AG09309 (cell line): ENCODE measurements around the gene FAM237B.
A peak's percentile ranks its signal among the peaks of the same experiment; 100 is the strongest.
"Not testable (repeated sequence)": the region's sequence is repeated elsewhere in the genome, so short reads cannot be mapped to it uniquely, and the experiment has no call there.

Source experiments
- DNase-seq: peaks from one replicate; pipeline ENCODE4 v3.0.0-alpha.2; 2010; ENCODE audit warnings: low read depth
- H3K4me3 ChIP-seq: 2 replicates; pipeline ENCODE4 v1.5.1; 2011; ENCODE audit warnings: mild to moderate bottlenecking, low read depth, low read length, moderate library complexity; ENCODE audit not compliant: control insufficient read depth
- TF ChIP-seq, protein P1 (sequence below): IDR thresholded peaks from 2 replicates; pipeline ENCODE4 v1.5.1; 2011; ENCODE audit warnings: mild to moderate bottlenecking, low read depth, low read length, inconsistent platforms; ENCODE audit not compliant: insufficient read depth, control insufficient read depth; ENCODE audit errors: missing control alignments

FAM237B gene

DNA sequence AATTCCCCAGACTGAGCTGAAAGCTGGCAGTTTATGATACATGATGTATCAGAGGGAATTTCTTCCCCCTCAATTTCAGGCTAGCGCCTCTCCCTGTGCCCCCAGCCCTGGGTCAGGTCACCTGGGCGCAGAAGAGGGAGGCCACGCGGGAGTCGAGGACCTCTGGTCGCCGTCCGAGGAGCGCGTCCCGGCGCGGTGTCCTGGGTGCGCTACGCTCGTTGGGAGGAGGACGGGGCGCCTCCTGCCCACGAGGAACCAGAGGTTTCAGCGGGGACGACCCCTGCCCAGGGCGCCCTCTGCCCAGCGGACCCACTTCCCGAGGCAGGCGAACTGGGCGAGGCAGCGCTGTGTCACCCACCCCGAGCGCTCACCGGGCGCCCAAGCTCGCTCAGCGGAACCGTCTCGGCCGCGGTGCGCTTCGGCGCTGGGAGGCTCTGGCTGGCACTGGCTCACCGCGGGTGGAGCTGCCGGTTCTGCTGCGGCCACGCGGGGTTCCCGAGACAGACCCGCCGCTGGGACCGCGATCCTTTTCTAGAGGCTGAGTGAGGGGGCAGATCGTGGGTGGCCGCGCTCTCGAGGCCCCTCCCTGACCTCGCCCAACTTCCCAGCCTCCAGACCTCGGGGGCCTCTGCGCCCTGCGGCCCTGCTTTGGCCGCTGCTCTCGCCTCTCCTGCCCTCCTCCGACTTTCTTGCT is at the start of gene FAM237B:
Gene FAM237B, minus strand, starts transcription at position 504 of the 694 bp plus-strand sequence. CDS start 1,556 bp downstream, outside the sequence.
- TF ChIP-seq, protein P1, sequence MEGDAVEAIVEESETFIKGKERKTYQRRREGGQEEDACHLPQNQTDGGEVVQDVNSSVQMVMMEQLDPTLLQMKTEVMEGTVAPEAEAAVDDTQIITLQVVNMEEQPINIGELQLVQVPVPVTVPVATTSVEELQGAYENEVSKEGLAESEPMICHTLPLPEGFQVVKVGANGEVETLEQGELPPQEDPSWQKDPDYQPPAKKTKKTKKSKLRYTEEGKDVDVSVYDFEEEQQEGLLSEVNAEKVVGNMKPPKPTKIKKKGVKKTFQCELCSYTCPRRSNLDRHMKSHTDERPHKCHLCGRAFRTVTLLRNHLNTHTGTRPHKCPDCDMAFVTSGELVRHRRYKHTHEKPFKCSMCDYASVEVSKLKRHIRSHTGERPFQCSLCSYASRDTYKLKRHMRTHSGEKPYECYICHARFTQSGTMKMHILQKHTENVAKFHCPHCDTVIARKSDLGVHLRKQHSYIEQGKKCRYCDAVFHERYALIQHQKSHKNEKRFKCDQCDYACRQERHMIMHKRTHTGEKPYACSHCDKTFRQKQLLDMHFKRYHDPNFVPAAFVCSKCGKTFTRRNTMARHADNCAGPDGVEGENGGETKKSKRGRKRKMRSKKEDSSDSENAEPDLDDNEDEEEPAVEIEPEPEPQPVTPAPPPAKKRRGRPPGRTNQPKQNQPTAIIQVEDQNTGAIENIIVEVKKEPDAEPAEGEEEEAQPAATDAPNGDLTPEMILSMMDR, result no peak
- H3K4me3 ChIP-seq, result peak within 1 kb of the TSS; percentile 37
- no peak for DNase-seq

DNA sequence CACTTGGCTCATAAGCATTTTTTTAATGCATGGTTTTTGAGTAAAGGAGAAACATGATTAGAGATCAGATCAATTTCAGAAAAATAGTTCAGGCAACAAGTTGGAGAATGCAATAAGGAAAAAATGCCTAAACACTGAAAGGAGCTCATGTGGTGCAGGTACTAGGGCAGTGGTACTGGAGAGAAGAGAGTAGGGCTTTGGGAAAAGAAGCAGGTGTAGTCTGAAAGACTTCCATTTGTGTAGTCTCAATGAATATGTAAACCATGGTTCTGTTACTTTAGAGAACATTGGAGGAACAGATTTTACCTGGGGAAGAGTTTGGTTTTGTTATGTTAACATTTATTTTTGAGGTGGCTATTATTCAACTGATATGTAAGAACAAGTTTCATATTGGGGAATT is 30.9 kb upstream of the FAM237B start:
- TF ChIP-seq, protein P1, result no peak
- DNase-seq, result no peak
- H3K4me3 ChIP-seq, result no peak overlapping the region

DNA sequence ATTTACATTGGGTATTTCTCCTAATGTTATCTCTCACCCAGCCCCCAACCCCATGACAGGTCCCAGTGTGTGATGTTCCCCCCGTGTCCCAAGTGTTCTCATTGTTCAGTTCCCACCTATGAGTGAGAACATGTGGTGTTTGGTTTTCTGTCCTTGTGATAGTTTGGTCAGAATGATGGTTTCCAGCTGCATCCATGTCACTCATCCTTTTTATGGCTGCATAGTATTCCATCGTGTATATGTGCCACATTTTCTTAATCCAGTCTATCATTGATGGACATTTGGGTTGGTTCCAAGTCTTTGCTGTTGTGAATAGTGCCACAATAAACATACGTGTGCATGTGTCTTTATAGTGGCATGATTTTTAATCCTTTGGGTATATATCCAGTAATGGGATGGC is 28.9 kb upstream of the FAM237B start:
- not testable (repeated sequence) for H3K4me3 ChIP-seq, DNase-seq

DNA sequence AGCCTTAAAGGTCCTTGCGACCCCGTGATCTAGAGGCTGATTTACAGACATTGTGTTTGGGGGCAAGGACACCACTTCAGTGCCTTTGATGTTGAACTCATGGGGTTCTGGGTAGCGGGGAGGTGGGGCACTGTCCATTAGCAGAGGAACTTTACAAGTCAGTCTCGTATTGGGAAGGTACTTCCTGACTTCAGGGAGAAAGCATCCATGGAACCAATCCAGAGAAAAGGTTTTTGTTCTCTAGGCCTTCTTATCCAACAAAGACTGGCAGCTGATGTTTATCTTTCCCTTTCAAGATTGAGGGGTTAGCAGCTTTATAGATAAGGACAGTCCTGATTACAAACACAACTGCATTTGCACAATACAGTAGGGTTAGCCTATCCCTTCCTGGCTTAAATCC is 28.2 kb upstream of the FAM237B start:
- DNase-seq, result no peak
- TF ChIP-seq, protein P1, result no peak
- H3K4me3 ChIP-seq, result no peak overlapping the region

DNA sequence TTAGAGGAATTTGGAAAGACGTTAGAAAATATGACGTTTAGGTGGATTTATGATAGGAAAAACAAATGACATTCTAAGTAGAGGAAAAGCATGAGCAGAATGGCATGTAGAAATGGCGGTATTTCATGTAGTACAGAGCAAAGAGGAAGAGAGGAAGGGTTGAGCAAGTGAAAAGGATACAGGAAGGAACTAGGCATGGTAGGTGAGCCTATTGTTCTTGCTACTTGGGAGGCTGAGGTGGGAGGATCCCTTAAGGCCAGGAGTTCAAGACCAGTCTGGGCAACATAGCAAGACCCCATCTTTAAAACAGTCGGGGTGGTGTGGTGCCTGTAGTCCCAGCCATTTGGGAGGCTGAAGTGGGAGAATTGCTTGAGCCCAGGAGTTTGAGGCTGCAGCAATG is 26.7 kb upstream of the FAM237B start:
- DNase-seq, result no peak
- H3K4me3 ChIP-seq, result no peak overlapping the region
- TF ChIP-seq, protein P1, result no peak

DNA sequence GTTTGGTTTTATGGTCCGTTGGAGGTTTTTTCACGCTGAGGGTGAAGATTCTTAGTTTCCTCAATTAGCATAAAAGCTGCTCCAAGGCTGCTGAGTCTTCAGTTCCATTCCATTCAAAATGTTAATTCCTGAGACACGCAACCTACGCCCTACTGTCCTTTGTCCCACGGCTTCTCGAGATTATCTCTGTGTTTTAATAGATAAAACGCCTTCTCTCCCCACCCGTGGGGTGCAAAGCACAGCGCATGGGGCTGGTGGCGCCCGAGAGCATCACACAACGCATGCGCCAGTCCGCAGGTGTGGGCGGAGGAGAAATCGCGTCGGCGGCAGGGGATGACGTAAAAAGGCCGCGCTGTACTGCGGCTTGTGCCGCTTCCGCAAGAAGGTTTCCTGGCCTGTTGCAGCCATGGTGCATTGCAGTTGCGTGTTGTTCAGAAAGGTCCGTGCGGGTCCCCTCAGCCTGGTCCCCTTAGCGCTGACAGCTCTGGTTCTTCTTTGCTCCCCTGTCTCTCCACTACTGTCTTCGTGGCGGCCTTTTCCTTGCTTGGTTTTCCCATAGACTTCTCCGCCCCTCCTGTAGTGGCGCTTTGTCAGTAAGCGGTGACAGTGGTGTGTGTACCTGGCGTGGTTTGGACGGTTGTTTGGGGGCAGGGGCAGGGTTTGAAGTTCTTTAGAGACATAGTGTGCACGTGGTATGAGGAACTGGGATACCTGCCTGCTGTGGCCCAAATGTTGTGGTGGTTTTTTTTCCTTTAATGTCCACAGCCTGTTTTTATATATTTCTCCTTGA is 25.4 kb upstream of the FAM237B start, which contains the start of gene GTPBP10:
Gene GTPBP10, plus strand, starts transcription at position 381 of the 790 bp plus-strand sequence. Its CDS starts 26 bp downstream, at position 407.
- TF ChIP-seq, protein P1, result peak; percentile 71
- peak within 1 kb of the TSS; percentile 99 for H3K4me3 ChIP-seq
- peak; percentile 83 for DNase-seq
